Subcutaneous abdominal adipose tissue (tissue), 5 donors: Measurements from ENCODE around the gene EHD2.
A peak's percentile ranks its signal among the peaks of the same experiment; 100 is the strongest.
"Not testable (repeated sequence)": the region's sequence is repeated elsewhere in the genome, so short reads cannot be mapped to it uniquely, and the experiment has no call there.

Experiments used
- H3K27ac ChIP-seq: one replicate; pipeline ENCODE4 v1.7.0; 2013; ENCODE audit warnings: low read depth, mild to moderate bottlenecking, inconsistent platforms, low read length, moderate library complexity
- H3K27me3 ChIP-seq, 5 donors: one replicate each; pipeline ENCODE4 v1.7.0; 2013; ENCODE audit warnings: low read length in 5 of 5, inconsistent platforms in 1 of 5; ENCODE audit not compliant: control insufficient read depth in 5 of 5, insufficient read depth in 4 of 5
- H3K36me3 ChIP-seq, 5 donors: one replicate each; pipeline ENCODE4 v1.7.0; 2013; ENCODE audit warnings: low read length in 5 of 5; ENCODE audit not compliant: control insufficient read depth in 5 of 5, insufficient read depth in 5 of 5
- H3K4me1 ChIP-seq, 5 donors: one replicate each; pipeline ENCODE4 v1.7.0; 2013; ENCODE audit warnings: low read length in 5 of 5, mild to moderate bottlenecking in 3 of 5, moderate library complexity in 1 of 5; ENCODE audit not compliant: control insufficient read depth in 5 of 5, insufficient read depth in 5 of 5
- H3K4me3 ChIP-seq, 5 donors: one replicate each; pipeline ENCODE4 v1.7.0; 2013; ENCODE audit warnings: low read length in 5 of 5, low read depth in 1 of 5
- H3K9ac ChIP-seq, 5 donors: one replicate each; pipeline ENCODE4 v1.7.0; 2013; ENCODE audit warnings: low read length in 5 of 5, mild to moderate bottlenecking in 4 of 5, moderate library complexity in 3 of 5
- H3K9me3 ChIP-seq, 5 donors: one replicate each; pipeline ENCODE4 v1.7.0; 2013; ENCODE audit warnings: low read length in 5 of 5; ENCODE audit not compliant: control insufficient read depth in 5 of 5
- donor health status: healthy.
- donor health status: healthy.
- donor health status: healthy.
- donor health status: healthy.
- donor health status: healthy.

EHD2 gene

DNA sequence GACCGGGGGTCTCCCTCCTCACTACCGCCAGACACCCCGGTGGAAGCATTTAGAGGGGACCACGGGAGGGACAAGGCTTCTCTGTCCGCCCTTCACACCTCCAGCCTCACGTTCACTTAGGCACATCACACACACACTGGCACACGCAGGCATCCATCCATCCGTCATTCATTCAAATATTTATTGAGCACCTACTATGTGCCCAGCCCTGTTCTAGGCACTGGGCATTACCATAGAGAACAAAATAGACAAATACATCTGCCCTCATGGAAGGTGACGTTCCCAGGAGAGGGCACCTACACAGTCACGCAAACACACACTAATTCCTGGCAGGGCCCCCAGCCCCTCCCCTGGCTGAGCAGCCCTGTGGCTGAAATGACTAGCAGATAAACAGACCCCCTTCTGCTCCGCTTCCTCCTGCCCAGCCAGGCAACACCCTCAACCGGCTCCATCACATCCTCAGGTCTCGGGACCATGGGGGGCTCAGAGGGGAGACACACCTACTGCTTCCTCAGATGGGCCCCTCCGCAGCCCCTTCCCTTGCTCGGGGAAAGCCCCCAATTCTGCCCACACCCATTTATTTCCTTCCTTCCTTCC is 28.4 kb downstream of the EHD2 start:
- peaks cover 0 to 8% (median 0%) of the 10 kb centered on the region in 5 donors for H3K27me3 ChIP-seq
- no peaks in the 10 kb centered on the region for H3K9me3 ChIP-seq
- H3K36me3 ChIP-seq = peaks cover 0 to 43% (median 33%) of the 10 kb centered on the region in 5 donors
- peak overlapping the region; percentile 99 for H3K27ac ChIP-seq
- peaks cover 14 to 39% (median 30%) of the 10 kb centered on the region in 5 donors for H3K4me1 ChIP-seq
- H3K4me3 ChIP-seq = no peak overlapping the region
- H3K9ac ChIP-seq = no peak overlapping the region

DNA sequence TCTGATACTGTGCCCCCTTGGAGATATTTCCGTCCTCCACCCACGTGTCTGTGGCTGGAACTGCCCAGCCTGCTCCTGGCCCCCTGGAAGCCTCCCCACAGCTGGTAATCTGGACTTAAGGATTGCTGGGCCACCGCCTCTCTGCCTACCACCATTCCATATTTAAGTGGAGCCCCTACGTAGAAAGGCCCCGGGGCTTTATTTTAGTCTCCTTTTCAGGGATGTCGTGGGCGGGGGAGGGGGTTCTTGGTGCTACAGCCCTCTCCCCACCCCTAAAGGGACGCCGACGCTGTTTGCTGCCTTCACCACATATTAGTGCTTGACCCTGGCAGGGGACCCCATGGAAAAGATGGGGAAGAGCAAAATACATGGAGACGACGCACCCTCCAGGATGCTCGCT is 29.4 kb downstream of the EHD2 start:
- Histone ChIP-seq H3K9ac (peak overlapping the region; percentile 56 to 98 (median 71)), H3K4me1 (peaks cover 14 to 43% (median 34%) of the 10 kb centered on the region in 5 donors), H3K4me3 (peak overlapping the region in 4 of 5 donors; percentile 18 to 56 (median 34)), H3K27me3 (peaks cover 0 to 8% (median 0%) of the 10 kb centered on the region in 5 donors), H3K27ac (peak overlapping the region; percentile 99), H3K9me3 (no peaks in the 10 kb centered on the region), H3K36me3 (peaks cover 0 to 43% (median 38%) of the 10 kb centered on the region in 5 donors)

DNA sequence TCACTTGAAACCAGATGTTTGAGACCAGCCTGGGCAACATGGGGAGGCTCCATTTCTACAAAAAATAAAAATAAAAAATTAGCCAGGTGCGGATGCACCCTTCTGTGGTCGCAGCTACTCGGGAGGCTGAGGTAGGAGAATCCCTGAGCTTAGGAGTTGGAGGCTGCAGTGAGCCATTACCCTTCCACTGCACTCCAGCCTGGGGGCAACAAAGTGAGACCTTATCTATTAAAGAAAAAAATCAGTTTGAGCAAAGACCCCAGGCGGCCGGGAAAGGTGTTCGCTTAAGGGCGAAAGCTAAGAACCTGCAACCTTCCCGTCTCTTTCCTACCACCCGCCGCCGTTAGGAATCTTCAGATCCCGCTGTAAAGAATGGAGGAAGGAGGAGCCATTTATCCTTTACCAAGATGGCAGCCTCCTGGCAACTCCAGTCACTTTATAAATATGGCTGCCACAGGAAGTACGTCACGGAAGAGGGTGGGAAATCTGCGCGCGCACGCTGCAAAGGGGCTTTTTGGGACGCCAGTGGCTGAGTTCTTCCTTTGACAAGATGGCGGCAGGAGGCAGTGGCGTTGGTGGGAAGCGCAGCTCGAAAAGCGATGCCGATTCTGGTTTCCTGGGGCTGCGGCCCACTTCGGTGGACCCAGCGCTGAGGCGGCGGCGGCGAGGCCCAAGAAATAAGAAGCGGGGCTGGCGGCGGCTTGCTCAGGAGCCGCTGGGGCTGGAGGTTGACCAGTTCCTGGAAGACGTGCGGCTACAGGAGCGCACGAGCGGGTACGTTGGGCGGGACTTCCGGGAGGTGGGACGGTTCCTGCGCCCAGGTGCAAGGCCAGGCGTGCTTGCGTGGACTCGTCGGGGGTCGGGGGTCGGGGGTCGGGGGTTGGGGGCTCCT is 32.0 kb downstream of the EHD2 start, which contains the start of gene NOP53:
Gene NOP53 (plus strand): TSS at position 537 of the 892 bp plus-strand sequence. CDS start 14 bp downstream, at position 551.
- Histone ChIP-seq H3K4me1 (peaks cover 14 to 43% (median 34%) of the 10 kb centered on the region in 5 donors), H3K27ac (peak within 1 kb of the TSS; percentile 99), H3K9ac (peak within 1 kb of the TSS; percentile 63 to 94 (median 78)), H3K4me3 (peak within 1 kb of the TSS; percentile 70 to 85 (median 75)), H3K27me3 (peaks cover 0 to 8% (median 0%) of the 10 kb centered on the region in 5 donors), H3K9me3 (no peaks in the 10 kb centered on the region), H3K36me3 (peaks cover 0 to 45% (median 40%) of the 10 kb centered on the region in 5 donors)

DNA sequence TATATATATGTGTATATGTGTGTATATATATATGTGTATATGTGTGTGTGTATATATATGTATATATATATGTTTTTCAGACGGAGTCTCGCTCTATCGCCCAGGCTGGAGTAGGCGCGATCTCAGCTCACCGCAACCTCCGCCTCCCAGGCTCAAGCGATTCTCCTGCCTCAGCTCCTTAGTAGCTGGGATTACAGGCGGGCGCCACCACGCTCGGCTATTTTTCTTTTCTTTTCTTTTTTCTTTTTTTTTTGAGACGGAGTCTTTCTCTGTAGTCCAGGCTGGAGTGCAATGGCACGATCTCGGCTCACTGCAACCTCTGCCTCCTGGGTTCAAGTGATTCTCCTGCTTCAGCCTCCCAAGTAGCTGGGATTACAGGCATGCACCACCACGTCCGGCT is 32.9 kb downstream of the EHD2 start:
- H3K4me3 ChIP-seq = peak overlapping the region; percentile 70 to 85 (median 75)
- H3K9me3 ChIP-seq, H3K27ac ChIP-seq, H3K27me3 ChIP-seq: not testable (repeated sequence)
- H3K4me1 ChIP-seq = peaks cover 14 to 43% (median 34%) of the 10 kb centered on the region in 5 donors
- H3K9ac ChIP-seq = peak overlapping the region in 1 of 5 donors; percentile 51
- peaks cover 0 to 47% (median 42%) of the 10 kb centered on the region in 5 donors for H3K36me3 ChIP-seq

DNA sequence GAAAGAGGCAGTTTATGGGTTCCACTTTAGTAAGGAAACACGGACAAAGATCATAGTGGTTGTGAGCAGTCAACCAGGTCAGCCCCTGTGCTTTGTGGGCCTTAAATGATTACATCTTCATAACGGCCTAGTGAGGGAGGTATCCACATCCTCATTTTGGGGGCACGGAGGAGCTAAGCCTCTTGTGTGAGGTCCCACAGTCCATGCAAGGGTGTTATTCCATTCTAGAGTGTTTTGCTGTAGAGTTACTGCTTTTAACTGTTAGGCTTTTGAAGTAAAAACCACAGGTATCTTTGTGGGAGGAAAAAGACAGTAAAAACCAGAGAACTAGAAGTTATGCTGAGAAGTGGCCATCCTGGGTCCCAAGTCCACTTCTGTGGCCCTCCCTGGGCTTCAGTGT is 36.1 kb downstream of the EHD2 start:
- H3K27ac ChIP-seq = no peak overlapping the region
- H3K36me3 ChIP-seq = peaks cover 0 to 66% (median 64%) of the 10 kb centered on the region in 5 donors
- H3K9ac ChIP-seq = no peak overlapping the region
- no peaks in the 10 kb centered on the region for H3K9me3 ChIP-seq
- no peak overlapping the region for H3K4me3 ChIP-seq
- no peaks in the 10 kb centered on the region for H3K27me3 ChIP-seq
- peaks cover 3 to 22% (median 20%) of the 10 kb centered on the region in 5 donors for H3K4me1 ChIP-seq

DNA sequence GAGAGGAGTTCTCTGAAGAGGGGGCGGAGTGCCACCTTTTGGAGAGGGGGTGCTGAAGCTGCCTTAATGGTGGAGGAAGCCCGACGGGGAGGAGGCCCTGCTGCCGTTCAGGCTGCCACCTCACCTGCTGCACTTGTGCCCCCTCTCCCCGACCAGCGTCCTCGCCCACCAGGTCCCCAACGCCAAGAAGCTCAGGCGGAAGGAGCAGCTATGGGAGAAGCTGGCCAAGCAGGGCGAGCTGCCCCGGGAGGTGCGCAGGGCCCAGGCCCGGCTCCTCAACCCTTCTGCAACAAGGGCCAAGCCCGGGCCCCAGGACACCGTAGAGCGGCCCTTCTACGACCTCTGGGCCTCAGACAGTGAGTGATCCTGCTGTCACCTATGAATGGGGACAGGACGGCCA is 37.5 kb downstream of the EHD2 start:
- H3K4me3 ChIP-seq = no peak overlapping the region
- H3K4me1 ChIP-seq = peaks cover 0 to 14% (median 13%) of the 10 kb centered on the region in 5 donors
- H3K36me3 ChIP-seq = peaks cover 0 to 78% (median 77%) of the 10 kb centered on the region in 5 donors
- no peak overlapping the region for H3K27ac ChIP-seq
- no peaks in the 10 kb centered on the region for H3K9me3 ChIP-seq
- no peak overlapping the region for H3K9ac ChIP-seq
- no peaks in the 10 kb centered on the region for H3K27me3 ChIP-seq

DNA sequence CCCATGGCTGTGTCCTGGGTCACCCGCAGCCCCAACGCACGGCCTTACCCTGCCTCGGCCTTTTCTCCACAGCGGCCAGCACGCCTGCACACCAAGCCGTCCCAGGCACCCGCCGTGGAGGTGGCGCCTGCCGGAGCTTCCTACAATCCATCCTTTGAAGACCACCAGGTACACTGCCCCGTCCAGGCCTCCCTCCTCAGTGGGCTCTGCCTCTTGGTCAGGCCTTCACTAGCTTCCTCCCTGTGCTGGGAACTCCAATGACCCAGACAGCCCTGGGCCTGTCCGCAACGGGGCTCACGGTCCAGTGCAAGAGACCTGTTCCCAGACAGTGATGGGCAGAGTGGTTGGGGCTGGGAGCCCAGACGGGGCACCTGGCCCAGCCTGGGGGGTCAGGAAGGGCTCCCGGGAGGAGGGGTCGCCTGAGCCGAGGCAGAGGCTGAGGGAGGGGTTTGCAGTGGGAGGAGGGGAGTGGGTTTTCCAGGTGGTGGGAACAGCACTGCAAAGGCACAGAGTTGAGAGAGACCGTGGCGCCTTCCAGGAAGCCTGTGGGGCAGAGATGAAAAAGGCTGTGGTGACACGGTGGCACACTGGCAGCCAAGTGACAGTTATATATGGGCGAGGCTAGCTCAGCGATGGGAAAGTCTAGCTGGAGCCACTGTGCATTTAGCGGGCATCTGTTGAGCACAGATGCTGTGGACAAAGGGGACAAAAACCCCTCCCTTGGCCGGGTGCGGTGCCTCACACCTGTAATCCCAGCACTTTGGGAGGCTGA is 39.4 kb downstream of the EHD2 start:
- no peak overlapping the region for H3K4me3 ChIP-seq
- H3K9ac ChIP-seq = no peak overlapping the region
- no peaks in the 10 kb centered on the region for H3K4me1 ChIP-seq
- H3K27ac ChIP-seq = no peak overlapping the region
- no peaks in the 10 kb centered on the region for H3K9me3 ChIP-seq
- H3K36me3 ChIP-seq = peaks cover 0 to 97% (median 89%) of the 10 kb centered on the region in 5 donors
- no peaks in the 10 kb centered on the region for H3K27me3 ChIP-seq

DNA sequence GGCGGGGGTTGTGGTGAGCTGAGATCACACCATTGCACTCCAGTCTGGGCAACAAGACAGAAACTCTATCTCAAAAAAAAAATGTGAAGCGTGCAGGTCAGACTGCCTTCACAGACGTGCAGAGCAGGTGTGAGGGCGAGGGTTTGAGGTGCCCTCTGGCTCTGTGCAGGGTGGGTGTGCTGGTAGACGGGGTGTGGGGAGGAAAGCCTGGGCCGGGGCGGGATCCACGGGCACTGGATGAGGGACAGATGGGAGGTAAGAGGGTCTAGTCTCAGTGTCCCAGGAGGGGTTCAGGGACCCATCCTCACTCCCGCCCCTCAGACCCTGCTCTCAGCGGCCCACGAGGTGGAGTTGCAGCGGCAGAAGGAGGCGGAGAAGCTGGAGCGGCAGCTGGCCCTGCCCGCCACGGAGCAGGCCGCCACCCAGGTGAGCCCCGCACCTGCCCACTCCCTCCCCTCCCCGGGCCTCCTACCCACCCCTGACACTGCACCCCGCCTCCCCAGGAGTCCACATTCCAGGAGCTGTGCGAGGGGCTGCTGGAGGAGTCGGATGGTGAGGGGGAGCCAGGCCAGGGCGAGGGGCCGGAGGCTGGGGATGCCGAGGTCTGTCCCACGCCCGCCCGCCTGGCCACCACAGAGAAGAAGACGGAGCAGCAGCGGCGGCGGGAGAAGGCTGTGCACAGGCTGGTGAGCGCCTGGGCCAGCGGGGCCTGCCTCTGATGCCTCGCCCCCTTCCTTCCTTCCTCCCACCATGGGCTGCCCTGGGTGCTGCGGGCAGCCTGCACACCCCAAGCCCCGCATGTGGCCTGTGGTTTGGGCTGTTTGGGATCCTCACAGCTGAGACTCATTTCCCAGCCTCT is 41.2 kb downstream of the EHD2 start:
- Histone ChIP-seq H3K4me1 (no peaks in the 10 kb centered on the region), H3K9me3 (no peaks in the 10 kb centered on the region), H3K9ac (no peak overlapping the region), H3K36me3 (peaks cover 6 to 97% (median 92%) of the 10 kb centered on the region in 5 donors), H3K4me3 (no peak overlapping the region), H3K27ac (no peak overlapping the region), H3K27me3 (no peaks in the 10 kb centered on the region)
